ENCODE data around the gene ZP4. TPM values are rescaled to one million over a fixed set of nuclear protein-coding genes. Genes with fewer than 3 reads are reported as not detected.

ZP4 gene
- total RNA-seq, 2 donors from 2014 or later, result not detected

GRCh38 chr1:237884237-237884636, 6.5 kb downstream of the ZP4 start:
- DNase-seq (ENCODE audit: low spot score), result no peak
- H3K4me3 ChIP-seq, result no peak overlapping the region

DNA sequence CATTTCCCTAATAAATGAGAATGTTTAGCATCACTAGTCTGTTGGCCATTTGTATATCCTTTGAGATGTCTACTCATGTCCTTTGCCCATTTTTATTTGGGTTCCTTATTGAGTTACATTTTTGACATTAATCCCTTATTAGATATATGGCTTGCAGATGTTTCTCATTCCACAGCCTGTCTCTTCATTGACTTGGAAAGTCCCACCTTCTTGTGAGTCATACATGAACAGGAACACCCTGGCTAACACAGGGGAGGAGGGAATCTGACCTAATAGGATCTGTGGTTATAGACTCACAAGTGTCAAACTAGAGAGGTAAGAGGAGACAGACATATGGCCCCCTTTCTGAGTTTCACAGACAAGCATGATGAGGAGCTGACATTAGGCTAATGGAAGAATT, 11.5 kb downstream of the ZP4 start:
- no peaks in the 10 kb centered on the region for H3K4me1 ChIP-seq (replicated peaks)
- H3K36me3 ChIP-seq, result no peaks in the 10 kb centered on the region
- TF ChIP-seq POLR2AphosphoS5 (IDR thresholded peaks at IDR 0.05), result no peak
- TF ChIP-seq CTCF (IDR thresholded peaks at IDR 0.05), result no peak
- TF ChIP-seq POLR2A (IDR thresholded peaks at IDR 0.05), result no peak
- H3K9me3 ChIP-seq, result no peaks in the 10 kb centered on the region
- intact Hi-C loops (cut with DNase I), result no loop called here
- no peak overlapping the region for H3K4me3 ChIP-seq
- DNase-seq (ENCODE audit: low spot score), result no peak
- H3K27ac ChIP-seq, result no peak overlapping the region
- no peaks in the 10 kb centered on the region for H3K27me3 ChIP-seq (replicated peaks; ENCODE audit: insufficient read depth)

More at GRCh38 chr1:237884237-237884636, 6.5 kb downstream of the ZP4 start:
- H3K4me1 ChIP-seq (replicated peaks), result no peaks in the 10 kb centered on the region
- H3K27ac ChIP-seq, result no peak overlapping the region
- intact Hi-C loops (cut with DNase I), result no loop called here
- no peaks in the 10 kb centered on the region for H3K36me3 ChIP-seq
- no peaks in the 10 kb centered on the region for H3K27me3 ChIP-seq (replicated peaks; ENCODE audit: insufficient read depth)
- TF ChIP-seq POLR2A (IDR thresholded peaks at IDR 0.05) (no peak), POLR2AphosphoS5 (IDR thresholded peaks at IDR 0.05) (no peak), CTCF (IDR thresholded peaks at IDR 0.05) (no peak)
- 45% methylated on average over 2 of the region's 2 CpGs for WGBS
- no peaks in the 10 kb centered on the region for H3K9me3 ChIP-seq

GRCh38 chr1:237878406-237878805, 12.3 kb downstream of the ZP4 start:
- 53% methylated on average over 1 of the region's 1 CpG for WGBS
- no peaks in the 10 kb centered on the region for H3K36me3 ChIP-seq
- intact Hi-C loops (cut with DNase I), result no loop called here
- no peak overlapping the region for H3K4me3 ChIP-seq
- no peaks in the 10 kb centered on the region for H3K27me3 ChIP-seq (replicated peaks; ENCODE audit: insufficient read depth)
- H3K4me1 ChIP-seq (replicated peaks), result no peaks in the 10 kb centered on the region
- no peaks in the 10 kb centered on the region for H3K9me3 ChIP-seq
- H3K27ac ChIP-seq, result no peak overlapping the region
- no peak for TF ChIP-seq CTCF (IDR thresholded peaks at IDR 0.05)
- no peak for DNase-seq (ENCODE audit: low spot score)

DNA sequence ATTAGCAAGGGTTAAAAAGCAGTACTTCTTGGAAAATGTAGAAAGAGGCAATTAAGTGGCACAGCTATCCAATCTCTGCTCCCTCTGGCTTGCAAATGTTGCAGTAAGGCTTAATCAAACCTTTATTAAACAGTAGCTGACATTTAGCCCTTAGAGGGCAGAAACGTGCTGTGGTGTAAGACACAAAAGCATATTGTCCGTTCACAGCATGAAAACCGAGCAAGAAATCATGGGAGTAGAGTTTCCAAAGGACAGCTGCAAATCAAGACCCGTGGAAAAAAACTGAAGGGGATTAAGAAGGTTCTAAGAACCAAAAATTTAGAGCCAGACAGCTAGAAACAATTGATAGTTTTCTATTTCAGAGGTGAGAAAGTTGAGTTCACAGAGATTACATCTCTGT, 13.1 kb downstream of the ZP4 start:
- 42% methylated on average over 4 of the region's 4 CpGs for WGBS
- no peak overlapping the region for H3K4me3 ChIP-seq
- no peaks in the 10 kb centered on the region for H3K27me3 ChIP-seq (replicated peaks; ENCODE audit: insufficient read depth)
- no peak for TF ChIP-seq POLR2A (IDR thresholded peaks at IDR 0.05)
- TF ChIP-seq POLR2AphosphoS5 (IDR thresholded peaks at IDR 0.05), result no peak
- no peaks in the 10 kb centered on the region for H3K36me3 ChIP-seq
- H3K27ac ChIP-seq, result no peak overlapping the region
- no peaks in the 10 kb centered on the region for H3K9me3 ChIP-seq
- DNase-seq (ENCODE audit: low spot score), result no peak
- H3K4me1 ChIP-seq (replicated peaks), result no peaks in the 10 kb centered on the region
- intact Hi-C loops (cut with DNase I), result no loop called here

- Histone ChIP-seq H3K27ac (no peak overlapping the region), H3K4me1 (replicated peaks) (no peaks in the 10 kb centered on the region), H3K9me3 (no peaks in the 10 kb centered on the region), H3K36me3 (no peaks in the 10 kb centered on the region), H3K4me3 (no peak overlapping the region), H3K27me3 (replicated peaks; ENCODE audit: insufficient read depth) (no peaks in the 10 kb centered on the region)
- intact Hi-C loops (cut with DNase I), result no loop called here
- TF ChIP-seq POLR2A (IDR thresholded peaks at IDR 0.05) (no peak), POLR2AphosphoS5 (IDR thresholded peaks at IDR 0.05) (no peak), CTCF (IDR thresholded peaks at IDR 0.05) (no peak)
- 89% methylated on average over 8 of the region's 8 CpGs for WGBS
- no peak for DNase-seq (ENCODE audit: low spot score)
These were observed 15.4 kb downstream of the ZP4 start for GRCh38 chr1:237875291-237875690.

Measured in prostate gland (tissue), 2 donors.